Measurements from ENCODE around the gene CFI.
A peak's percentile ranks its signal among the peaks of the same experiment; 100 is the strongest.

CFI gene

GRCh38 chr4:109713500-109713899, 88.3 kb downstream of the CFI start:
- TF ChIP-seq POLR2AphosphoS5 (IDR thresholded peaks at IDR 0.05; ENCODE audit: low read depth, low read length), result no peak

- TF ChIP-seq POLR2AphosphoS5 (IDR thresholded peaks at IDR 0.05; ENCODE audit: low read depth, low read length), result no peak
- no peak for TF ChIP-seq REST (IDR thresholded peaks at IDR 0.05; ENCODE audit: insufficient read depth in 1 of 2, low read depth in 2 of 2, low read length in 2 of 2)
- TF ChIP-seq SIN3A (IDR thresholded peaks at IDR 0.05; ENCODE audit: borderline replicate concordance, insufficient read depth, low read length), result no peak
Measured at GRCh38 chr4:109708990-109709389, 92.8 kb downstream of the CFI start.

- TF ChIP-seq REST (IDR thresholded peaks at IDR 0.05; ENCODE audit: insufficient read depth in 1 of 2, low read depth in 2 of 2, low read length in 2 of 2) (no peak), TAF1 (IDR thresholded peaks at IDR 0.05; ENCODE audit: borderline replicate concordance, insufficient read depth, low read length) (no peak)
Measured at GRCh38 chr4:109708435-109708834, 93.4 kb downstream of the CFI start.

- TF ChIP-seq POLR2AphosphoS5 (IDR thresholded peaks at IDR 0.05; ENCODE audit: low read depth, low read length) (no peak), REST (IDR thresholded peaks at IDR 0.05; ENCODE audit: insufficient read depth in 1 of 2, low read depth in 2 of 2, low read length in 2 of 2) (no peak), SIN3A (IDR thresholded peaks at IDR 0.05; ENCODE audit: borderline replicate concordance, insufficient read depth, low read length) (no peak), TAF1 (IDR thresholded peaks at IDR 0.05; ENCODE audit: borderline replicate concordance, insufficient read depth, low read length) (0 out of 2 replicates have a peak, but pooled peaks have one; percentile 23), FOXP2 (optimal IDR thresholded peaks at IDR 0.05; ENCODE audit: borderline replicate concordance, extremely low read depth, extremely low read length, insufficient read depth) (no peak)
Measured at GRCh38 chr4:109703664-109704361, 98.0 kb downstream of the CFI start.

- no peak for TF ChIP-seq TAF1 (IDR thresholded peaks at IDR 0.05; ENCODE audit: borderline replicate concordance, insufficient read depth, low read length)
- no peak for TF ChIP-seq FOXP2 (optimal IDR thresholded peaks at IDR 0.05; ENCODE audit: borderline replicate concordance, extremely low read depth, extremely low read length, insufficient read depth)
- TF ChIP-seq SIN3A (IDR thresholded peaks at IDR 0.05; ENCODE audit: borderline replicate concordance, insufficient read depth, low read length), result no peak
- no peak for TF ChIP-seq REST (IDR thresholded peaks at IDR 0.05; ENCODE audit: insufficient read depth in 1 of 2, low read depth in 2 of 2, low read length in 2 of 2)
- TF ChIP-seq POLR2AphosphoS5 (IDR thresholded peaks at IDR 0.05; ENCODE audit: low read depth, low read length), result no peak
Measured at GRCh38 chr4:109702950-109703663, 98.7 kb downstream of the CFI start, which contains the start of gene CASP6. Gene CASP6, minus strand, starts transcription at chr4:109703445. Its CDS starts 50 bp downstream, at chr4:109703395.

All from PFSK-1 (cell line).